ENCODE results near the gene MS4A6E. TPM values are rescaled to one million over a fixed set of nuclear protein-coding genes. Genes with fewer than 3 reads are reported as not detected.

MS4A6E gene
- total RNA-seq, 2 donors from 2014 or later = not detected

- Histone ChIP-seq H3K4me3 (ENCODE audit: low read length) (no peak overlapping the region), H3K27ac (ENCODE audit: low read depth, low read length) (no peak overlapping the region), H3K4me1 (ENCODE audit: control insufficient read depth, insufficient read depth, low read length) (no peaks in the 10 kb centered on the region), H3K9ac (ENCODE audit: extremely low read depth, low read length, poor library complexity, severe bottlenecking) (no peak overlapping the region), H3K36me3 (ENCODE audit: control insufficient read depth, insufficient read depth, low read length) (no peaks in the 10 kb centered on the region), H3K27me3 (ENCODE audit: control insufficient read depth, insufficient read depth, low read length, poor library complexity, severe bottlenecking) (no peaks in the 10 kb centered on the region), H3K9me3 (ENCODE audit: control insufficient read depth, low read length) (no peaks in the 10 kb centered on the region)
- Mint-ChIP-seq H3K27ac (no peak overlapping the region), H3K36me3 (ENCODE audit: low read depth) (no peaks in the 10 kb centered on the region), H3K4me1 (peaks cover 3% of the 10 kb centered on the region), H3K27me3 (ENCODE audit: insufficient read depth) (no peaks in the 10 kb centered on the region), H3K9me3 (no peaks in the 10 kb centered on the region), H3K4me3 (no peak overlapping the region)
- 79% methylated on average over 2 of the region's 2 CpGs; no CpG with 5 or more reads in 1 of the 2 experiments for WGBS, 2 experiments (ENCODE audit: insufficient coverage in 1 of 2, insufficient read length in 1 of 2)
- no peak for DNase-seq
- TF ChIP-seq, protein P1, sequence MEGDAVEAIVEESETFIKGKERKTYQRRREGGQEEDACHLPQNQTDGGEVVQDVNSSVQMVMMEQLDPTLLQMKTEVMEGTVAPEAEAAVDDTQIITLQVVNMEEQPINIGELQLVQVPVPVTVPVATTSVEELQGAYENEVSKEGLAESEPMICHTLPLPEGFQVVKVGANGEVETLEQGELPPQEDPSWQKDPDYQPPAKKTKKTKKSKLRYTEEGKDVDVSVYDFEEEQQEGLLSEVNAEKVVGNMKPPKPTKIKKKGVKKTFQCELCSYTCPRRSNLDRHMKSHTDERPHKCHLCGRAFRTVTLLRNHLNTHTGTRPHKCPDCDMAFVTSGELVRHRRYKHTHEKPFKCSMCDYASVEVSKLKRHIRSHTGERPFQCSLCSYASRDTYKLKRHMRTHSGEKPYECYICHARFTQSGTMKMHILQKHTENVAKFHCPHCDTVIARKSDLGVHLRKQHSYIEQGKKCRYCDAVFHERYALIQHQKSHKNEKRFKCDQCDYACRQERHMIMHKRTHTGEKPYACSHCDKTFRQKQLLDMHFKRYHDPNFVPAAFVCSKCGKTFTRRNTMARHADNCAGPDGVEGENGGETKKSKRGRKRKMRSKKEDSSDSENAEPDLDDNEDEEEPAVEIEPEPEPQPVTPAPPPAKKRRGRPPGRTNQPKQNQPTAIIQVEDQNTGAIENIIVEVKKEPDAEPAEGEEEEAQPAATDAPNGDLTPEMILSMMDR (conservative IDR thresholded peaks at IDR 0.05) = no peak
Observed at GRCh38 chr11:60367009-60367408, 40.0 kb downstream of the MS4A6E start.

GRCh38 chr11:60367896-60368295 is 40.8 kb downstream of the MS4A6E start:
- no peaks in the 10 kb centered on the region for H3K27me3 ChIP-seq (ENCODE audit: control insufficient read depth, insufficient read depth, low read length, poor library complexity, severe bottlenecking)
- no peaks in the 10 kb centered on the region for H3K4me1 ChIP-seq (ENCODE audit: control insufficient read depth, insufficient read depth, low read length)
- Mint-ChIP-seq H3K36me3 (ENCODE audit: low read depth) (no peaks in the 10 kb centered on the region), H3K27ac (no peak overlapping the region), H3K9me3 (no peaks in the 10 kb centered on the region), H3K4me1 (peaks cover 3% of the 10 kb centered on the region), H3K4me3 (no peak overlapping the region), H3K27me3 (ENCODE audit: insufficient read depth) (no peaks in the 10 kb centered on the region)
- no peaks in the 10 kb centered on the region for H3K9me3 ChIP-seq (ENCODE audit: control insufficient read depth, low read length)
- no peak overlapping the region for H3K27ac ChIP-seq (ENCODE audit: low read depth, low read length)
- H3K9ac ChIP-seq (ENCODE audit: extremely low read depth, low read length, poor library complexity, severe bottlenecking) = no peak overlapping the region
- no peak for DNase-seq
- TF ChIP-seq, protein P1 (conservative IDR thresholded peaks at IDR 0.05) = no peak
- no peak overlapping the region for H3K4me3 ChIP-seq (ENCODE audit: low read length)
- WGBS, 2 experiments (ENCODE audit: insufficient coverage in 1 of 2, insufficient read length in 1 of 2) = 95 to 98% methylated on average over 18 to 19 of the region's 19 CpGs
- no peaks in the 10 kb centered on the region for H3K36me3 ChIP-seq (ENCODE audit: control insufficient read depth, insufficient read depth, low read length)

DNA sequence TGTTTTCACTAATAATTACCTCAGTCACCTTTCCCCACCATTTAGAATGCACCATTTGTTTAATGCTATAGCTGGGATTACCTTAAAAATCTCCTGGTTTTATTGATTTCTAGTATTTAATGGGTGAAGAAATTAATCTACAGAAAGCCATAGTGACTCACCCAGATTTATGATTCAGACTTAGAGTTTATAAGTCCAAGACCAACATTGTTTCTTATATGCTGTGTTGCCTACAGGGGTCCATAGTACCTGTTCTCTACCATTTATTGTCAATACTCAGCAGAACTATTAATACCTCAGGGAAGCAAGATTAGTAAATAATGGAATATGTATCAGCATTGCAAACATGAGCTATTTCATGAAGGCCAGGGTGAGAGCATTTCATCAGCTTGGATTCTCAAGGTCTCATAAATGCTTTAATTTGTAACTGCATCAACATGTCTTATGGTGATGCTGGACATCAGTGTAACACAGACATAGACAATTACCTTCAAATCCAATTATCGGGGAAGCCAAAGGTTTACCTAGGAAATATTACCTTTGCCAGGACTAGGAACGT is 43.3 kb downstream of the MS4A6E start:
- TF ChIP-seq, protein P1 (conservative IDR thresholded peaks at IDR 0.05) = no peak
- Histone ChIP-seq H3K36me3 (ENCODE audit: control insufficient read depth, insufficient read depth, low read length) (no peaks in the 10 kb centered on the region), H3K27me3 (ENCODE audit: control insufficient read depth, insufficient read depth, low read length, poor library complexity, severe bottlenecking) (no peaks in the 10 kb centered on the region), H3K9me3 (ENCODE audit: control insufficient read depth, low read length) (no peaks in the 10 kb centered on the region), H3K4me1 (ENCODE audit: control insufficient read depth, insufficient read depth, low read length) (no peaks in the 10 kb centered on the region), H3K27ac (ENCODE audit: low read depth, low read length) (no peak overlapping the region), H3K4me3 (ENCODE audit: low read length) (no peak overlapping the region), H3K9ac (ENCODE audit: extremely low read depth, low read length, poor library complexity, severe bottlenecking) (no peak overlapping the region)
- no peaks in the 10 kb centered on the region for H3K36me3 Mint-ChIP-seq (ENCODE audit: low read depth)
- WGBS, 2 experiments (ENCODE audit: insufficient coverage in 1 of 2, insufficient read length in 1 of 2) = 95 to 100% methylated on average over 2 of the region's 2 CpGs
- no peak overlapping the region for H3K27ac Mint-ChIP-seq
- no peak for DNase-seq
- H3K4me1 Mint-ChIP-seq = no peaks in the 10 kb centered on the region
- H3K4me3 Mint-ChIP-seq = no peak overlapping the region
- H3K27me3 Mint-ChIP-seq (ENCODE audit: insufficient read depth) = no peaks in the 10 kb centered on the region
- no peaks in the 10 kb centered on the region for H3K9me3 Mint-ChIP-seq

All from endodermal cell (in vitro differentiated cells).